Renal pelvis (tissue), 12 donors: ENCODE measurements around the gene USP25. TPM values are rescaled to one million over a fixed set of nuclear protein-coding genes. Genes with fewer than 3 reads are reported as not detected.
A peak's percentile ranks its signal among the peaks of the same experiment; 100 is the strongest.

Source experiments
- DNase-seq: peaks from one replicate; pipeline ENCODE4 v3.0.0-alpha.2; 2013
- long read RNA-seq, 16 experiments: transcript quantifications; one replicate each; lab custom pipeline, GENCODE V29; 2026
- polyA plus RNA-seq, 3 donors: library from polyadenylated mRNA; unstranded; fragments of 120-200 nt; gene quantifications; one replicate each; pipeline ENCODE4 v1.2.1, GENCODE V29; 2013; ENCODE audit not compliant: insufficient read length in 3 of 3

The USP25 gene, protein sequence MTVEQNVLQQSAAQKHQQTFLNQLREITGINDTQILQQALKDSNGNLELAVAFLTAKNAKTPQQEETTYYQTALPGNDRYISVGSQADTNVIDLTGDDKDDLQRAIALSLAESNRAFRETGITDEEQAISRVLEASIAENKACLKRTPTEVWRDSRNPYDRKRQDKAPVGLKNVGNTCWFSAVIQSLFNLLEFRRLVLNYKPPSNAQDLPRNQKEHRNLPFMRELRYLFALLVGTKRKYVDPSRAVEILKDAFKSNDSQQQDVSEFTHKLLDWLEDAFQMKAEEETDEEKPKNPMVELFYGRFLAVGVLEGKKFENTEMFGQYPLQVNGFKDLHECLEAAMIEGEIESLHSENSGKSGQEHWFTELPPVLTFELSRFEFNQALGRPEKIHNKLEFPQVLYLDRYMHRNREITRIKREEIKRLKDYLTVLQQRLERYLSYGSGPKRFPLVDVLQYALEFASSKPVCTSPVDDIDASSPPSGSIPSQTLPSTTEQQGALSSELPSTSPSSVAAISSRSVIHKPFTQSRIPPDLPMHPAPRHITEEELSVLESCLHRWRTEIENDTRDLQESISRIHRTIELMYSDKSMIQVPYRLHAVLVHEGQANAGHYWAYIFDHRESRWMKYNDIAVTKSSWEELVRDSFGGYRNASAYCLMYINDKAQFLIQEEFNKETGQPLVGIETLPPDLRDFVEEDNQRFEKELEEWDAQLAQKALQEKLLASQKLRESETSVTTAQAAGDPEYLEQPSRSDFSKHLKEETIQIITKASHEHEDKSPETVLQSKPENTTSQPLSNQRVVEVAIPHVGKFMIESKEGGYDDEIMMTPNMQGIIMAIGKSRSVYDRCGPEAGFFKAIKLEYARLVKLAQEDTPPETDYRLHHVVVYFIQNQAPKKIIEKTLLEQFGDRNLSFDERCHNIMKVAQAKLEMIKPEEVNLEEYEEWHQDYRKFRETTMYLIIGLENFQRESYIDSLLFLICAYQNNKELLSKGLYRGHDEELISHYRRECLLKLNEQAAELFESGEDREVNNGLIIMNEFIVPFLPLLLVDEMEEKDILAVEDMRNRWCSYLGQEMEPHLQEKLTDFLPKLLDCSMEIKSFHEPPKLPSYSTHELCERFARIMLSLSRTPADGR
- 10 to 100 TPM; 47.8 to 58.8 (median 47.9) TPM for polyA plus RNA-seq
- long read RNA-seq, donor 1, partial matches to known transcripts: 0 of 3 reads
- long read RNA-seq, donor 1, other reads (novel, unspliced or antisense): 0 of 3 reads
- long read RNA-seq, donor 2, partial matches to known transcripts: 16 of 20 reads
- long read RNA-seq, donor 2, other reads (novel, unspliced or antisense): 0 of 20 reads
- long read RNA-seq, donor 3, partial matches to known transcripts: 5 of 7 reads
- long read RNA-seq, donor 3, other reads (novel, unspliced or antisense): 0 of 7 reads
- long read RNA-seq, donor 4, partial matches to known transcripts: 5 of 7 reads
- long read RNA-seq, donor 4, other reads (novel, unspliced or antisense): 0 of 7 reads
- long read RNA-seq, donor 5, partial matches to known transcripts: 0 of 2 reads
- long read RNA-seq, donor 5, other reads (novel, unspliced or antisense): 0 of 2 reads
- long read RNA-seq, donor 6, full-length matches to known transcripts: 4 of 4 reads
- long read RNA-seq, donor 6, partial matches to known transcripts: 0 of 4 reads
- long read RNA-seq, donor 6, other reads (novel, unspliced or antisense): 0 of 4 reads
- long read RNA-seq, donor 7, partial matches to known transcripts: 5 of 6 reads
- long read RNA-seq, donor 7, other reads (novel, unspliced or antisense): 0 of 6 reads
- long read RNA-seq, donor 8, partial matches to known transcripts: 0 of 1 reads
- long read RNA-seq, donor 8, other reads (novel, unspliced or antisense): 0 of 1 reads
- long read RNA-seq, donor 9, partial matches to known transcripts: 19 of 20 reads
- long read RNA-seq, donor 9, other reads (novel, unspliced or antisense): 0 of 20 reads
- long read RNA-seq, donor 10, full-length matches to known transcripts: 6 of 6 reads
- long read RNA-seq, donor 10, partial matches to known transcripts: 0 of 6 reads
- long read RNA-seq, donor 10, other reads (novel, unspliced or antisense): 0 of 6 reads
- long read RNA-seq, donor 11, partial matches to known transcripts: 0 of 2 reads
- long read RNA-seq, donor 11, other reads (novel, unspliced or antisense): 0 of 2 reads
- long read RNA-seq, donor 12, partial matches to known transcripts: 12 of 19 reads
- long read RNA-seq, donor 12, other reads (novel, unspliced or antisense): 0 of 19 reads
- long read RNA-seq, donor 13, partial matches to known transcripts: 0 of 1 reads
- long read RNA-seq, donor 13, other reads (novel, unspliced or antisense): 0 of 1 reads
- long read RNA-seq, donor 14, partial matches to known transcripts: 19 of 21 reads
- long read RNA-seq, donor 14, other reads (novel, unspliced or antisense): 0 of 21 reads
- long read RNA-seq, donor 15, partial matches to known transcripts: 11 of 13 reads
- long read RNA-seq, donor 15, other reads (novel, unspliced or antisense): 0 of 13 reads
- long read RNA-seq, donor 16, partial matches to known transcripts: 24 of 26 reads
- long read RNA-seq, donor 16, other reads (novel, unspliced or antisense): 0 of 26 reads

DNA sequence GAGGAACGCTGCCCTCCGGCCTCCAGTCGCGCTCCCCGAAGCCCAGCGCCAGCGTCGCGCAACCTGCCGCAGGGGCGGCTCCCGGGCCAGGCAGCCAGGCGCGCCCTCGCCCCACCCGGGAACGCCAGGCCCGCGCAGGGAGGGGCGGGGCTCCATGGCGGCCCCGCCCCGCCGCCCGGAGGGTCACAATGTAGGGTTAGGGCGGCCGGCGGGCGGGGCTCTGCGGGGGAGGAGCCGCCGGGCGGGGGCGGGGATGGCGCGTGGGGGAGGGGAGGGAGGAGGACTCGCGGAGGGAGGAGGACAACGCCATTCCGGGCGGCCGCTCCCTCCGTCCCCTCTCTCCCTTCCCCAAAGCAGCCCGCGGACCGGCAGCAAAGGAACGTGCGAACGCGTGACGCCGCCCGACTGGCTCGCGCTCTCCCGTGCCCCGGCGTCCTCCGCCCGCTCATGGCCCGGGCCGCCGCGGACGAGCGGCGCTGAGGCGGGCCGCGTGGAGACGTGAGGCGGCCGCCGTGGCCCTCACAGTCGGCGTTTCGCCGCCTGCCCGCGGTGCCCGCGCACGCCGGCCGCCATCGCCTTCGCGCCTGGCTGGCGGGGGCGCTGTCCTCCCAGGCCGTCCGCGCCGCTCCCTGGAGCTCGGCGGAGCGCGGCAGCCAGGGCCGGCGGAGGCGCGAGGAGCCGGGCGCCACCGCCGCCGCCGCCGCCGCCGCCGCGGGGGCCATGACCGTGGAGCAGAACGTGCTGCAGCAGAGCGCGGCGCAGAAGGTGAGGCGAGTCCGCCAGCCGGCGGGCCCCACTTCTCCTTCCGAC is at the start of gene USP25:
Gene USP25 (plus strand): TSS at position 309 of the 810 bp plus-strand sequence. CDS start 412 bp downstream, at position 721.
- DNase-seq: peak; percentile 70

DNA sequence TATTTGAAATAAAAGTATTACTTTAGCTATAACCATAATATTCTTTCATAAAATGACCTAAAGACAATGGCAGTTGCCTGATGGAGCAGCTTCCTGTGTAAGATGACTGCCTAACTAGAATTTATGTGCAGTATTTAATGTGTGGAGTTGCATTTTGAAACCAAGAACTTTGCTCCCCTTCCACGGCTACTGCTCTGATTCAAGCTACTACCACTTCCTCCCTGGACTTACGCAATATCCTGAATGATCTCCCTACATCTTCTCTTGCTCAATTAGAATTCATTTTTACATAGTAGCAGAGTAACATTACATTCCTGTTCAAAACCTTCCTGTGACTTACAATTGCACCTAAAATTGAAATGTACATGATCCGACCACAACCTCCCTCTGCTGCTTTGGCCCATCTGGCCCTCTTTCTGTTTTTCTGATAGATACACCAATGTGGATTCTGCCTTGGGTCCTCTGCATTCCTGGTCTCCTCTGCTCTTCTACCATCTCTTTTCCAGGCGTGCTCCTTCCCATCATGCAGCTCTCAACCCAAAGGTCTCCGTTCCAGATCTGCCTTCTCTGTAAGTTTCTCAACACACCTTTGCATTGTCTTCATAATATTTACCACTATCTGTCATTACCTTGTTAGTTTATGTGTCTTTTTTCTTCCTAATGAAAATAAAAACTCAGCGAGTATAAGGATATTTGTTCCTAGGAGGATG is 47.4 kb upstream of the USP25 start:
- no peak for DNase-seq

DNA sequence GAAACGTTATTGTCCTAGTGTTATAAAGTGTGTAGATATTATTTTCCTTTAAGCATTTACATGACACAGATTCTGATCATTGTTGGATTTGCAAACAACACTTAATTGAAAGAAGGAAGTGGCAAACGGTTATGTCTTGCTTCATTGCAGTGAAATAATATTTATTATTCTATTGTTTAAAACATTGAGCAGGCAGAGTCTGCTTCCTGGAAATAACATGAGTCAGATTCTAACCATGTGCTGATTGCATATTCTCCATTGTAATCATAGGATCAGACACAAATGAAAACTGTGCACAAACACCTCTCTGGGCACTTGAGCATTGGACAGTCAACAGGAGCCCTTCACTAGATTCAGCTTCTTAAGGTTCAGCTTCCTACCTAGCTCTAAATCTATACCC is 46.8 kb upstream of the USP25 start:
- DNase-seq: no peak

DNA sequence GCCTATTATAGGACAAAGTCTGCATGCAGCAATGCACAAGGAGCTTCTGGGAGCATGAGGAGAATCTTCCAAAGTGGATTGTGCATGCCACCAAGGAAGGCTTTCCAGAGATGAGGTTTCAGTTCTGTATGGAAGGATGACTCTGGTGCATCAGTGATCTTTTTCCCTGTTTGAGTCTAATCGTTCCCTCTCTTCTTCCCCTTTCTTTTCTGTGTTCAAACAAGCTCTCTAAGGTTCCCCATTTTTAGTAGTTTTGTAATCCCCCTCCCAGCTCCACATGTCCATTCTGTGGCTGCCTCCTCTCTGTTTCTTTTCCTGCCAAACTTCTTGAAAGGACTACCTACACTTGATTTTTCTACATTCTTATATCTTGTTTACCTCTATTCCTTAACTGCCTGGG is 43.3 kb upstream of the USP25 start:
- DNase-seq: no peak

DNA sequence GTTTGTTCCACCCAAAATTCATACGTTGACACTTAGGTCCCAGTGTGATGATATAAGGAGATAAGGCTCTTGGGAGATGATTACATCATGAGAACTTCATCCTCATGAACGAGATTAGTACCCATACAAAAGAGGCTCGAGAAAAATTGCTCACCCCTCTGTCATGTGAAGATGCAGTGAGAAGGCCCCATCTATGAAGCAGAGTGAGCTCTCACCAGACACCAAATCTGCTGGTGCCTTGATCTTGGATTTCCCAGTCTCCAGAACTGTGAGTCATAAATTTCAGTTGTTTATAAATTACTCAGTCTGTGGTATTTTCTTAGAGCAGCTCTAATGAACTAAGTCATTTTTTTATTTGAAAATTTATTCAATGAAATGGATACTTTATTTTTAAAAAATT is 42.6 kb upstream of the USP25 start:
- no peak for DNase-seq

DNA sequence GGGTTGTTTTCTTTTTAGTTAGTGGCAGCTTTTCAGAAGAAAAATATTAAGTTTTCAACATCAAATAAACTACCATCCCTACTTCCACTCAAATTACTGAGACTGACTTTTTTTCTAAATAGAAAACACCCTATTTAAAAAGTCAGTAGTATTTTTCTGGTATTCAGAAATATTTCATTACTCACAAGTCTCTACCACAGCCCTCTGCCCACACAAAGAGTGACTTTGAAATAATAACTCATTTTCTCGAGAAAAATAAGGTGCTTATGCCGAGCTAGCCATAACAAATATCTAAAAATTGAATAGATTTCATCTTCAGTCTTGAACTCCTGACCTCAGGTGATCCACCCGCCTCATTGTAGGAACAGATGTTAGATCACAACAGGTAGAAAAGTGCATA is 41.8 kb upstream of the USP25 start:
- no peak for DNase-seq

DNA sequence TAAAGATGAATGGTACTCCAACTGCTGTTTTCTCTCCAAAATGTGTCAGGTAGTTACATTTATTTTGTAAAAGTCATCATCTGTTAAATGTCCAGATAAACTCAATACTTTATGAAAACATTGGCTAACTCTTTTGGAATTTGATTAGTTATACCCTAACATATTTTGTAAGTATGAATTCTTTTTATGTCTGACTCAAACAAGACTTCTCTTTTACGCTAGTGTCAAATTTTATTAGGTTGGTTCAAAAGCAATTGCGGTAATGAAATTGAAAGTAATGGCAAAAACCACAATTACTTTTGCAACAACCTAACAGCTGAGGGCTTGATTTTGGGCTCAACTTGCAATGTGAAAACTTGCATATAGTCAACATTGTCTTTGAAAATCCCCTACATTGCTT is 41.0 kb upstream of the USP25 start:
- no peak for DNase-seq

DNA sequence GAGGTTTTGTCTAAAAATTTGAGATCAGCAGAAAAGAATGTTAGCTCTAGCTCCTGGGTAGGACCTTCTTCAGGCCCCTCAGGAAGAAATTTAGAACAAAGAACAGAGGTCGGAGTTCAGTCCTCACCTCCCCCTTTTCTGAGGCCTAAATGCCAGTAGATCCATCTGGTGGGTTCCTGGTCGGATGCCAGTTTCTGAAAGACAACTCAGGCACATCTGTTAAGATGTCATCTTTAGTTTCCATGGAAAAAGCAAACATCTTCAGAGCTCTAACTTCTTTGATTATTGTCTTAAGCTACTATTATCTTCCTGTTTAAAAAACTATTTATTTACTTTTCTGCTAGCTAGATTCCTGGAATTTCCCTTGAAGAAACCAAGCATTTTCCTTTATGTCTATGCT is 37.1 kb upstream of the USP25 start:
- no peak for DNase-seq

DNA sequence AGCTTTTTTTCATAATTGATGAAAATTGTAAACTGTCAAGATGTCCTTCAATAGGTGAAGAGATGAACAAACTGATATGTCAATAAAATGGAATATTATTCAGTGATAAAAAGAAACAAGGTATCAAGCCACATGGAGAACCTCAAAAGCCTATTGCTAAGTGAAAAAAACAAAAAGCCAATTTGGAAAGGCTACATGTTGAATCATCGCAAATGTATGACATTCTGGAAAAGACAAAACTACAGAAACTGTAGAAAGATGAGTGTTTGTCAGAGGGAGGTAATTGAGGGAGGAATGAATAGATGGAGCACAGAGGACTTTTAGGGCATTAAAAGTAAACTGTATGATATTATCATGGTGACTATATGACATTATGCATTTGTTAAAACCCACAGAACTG is 34.5 kb upstream of the USP25 start:
- no peak for DNase-seq

DNA sequence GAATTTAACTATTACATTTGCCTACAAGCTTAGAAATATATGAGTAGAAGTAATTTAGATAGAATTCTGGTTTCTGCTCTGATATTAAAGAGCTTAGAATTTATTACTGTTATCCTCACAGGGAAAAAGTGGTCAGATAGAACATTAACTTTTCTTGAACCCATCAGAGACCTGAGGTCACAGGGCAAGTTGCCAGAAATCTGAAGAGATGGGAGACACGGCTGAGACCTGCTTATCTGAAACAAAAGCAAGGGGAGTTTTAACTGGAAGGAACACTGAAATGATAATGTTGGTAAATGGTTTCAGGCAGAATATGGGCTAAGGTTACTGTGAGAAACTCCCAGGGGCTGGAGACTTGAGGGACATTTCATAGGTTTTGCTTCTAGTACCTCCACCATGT is 28.0 kb upstream of the USP25 start:
- DNase-seq: no peak

DNA sequence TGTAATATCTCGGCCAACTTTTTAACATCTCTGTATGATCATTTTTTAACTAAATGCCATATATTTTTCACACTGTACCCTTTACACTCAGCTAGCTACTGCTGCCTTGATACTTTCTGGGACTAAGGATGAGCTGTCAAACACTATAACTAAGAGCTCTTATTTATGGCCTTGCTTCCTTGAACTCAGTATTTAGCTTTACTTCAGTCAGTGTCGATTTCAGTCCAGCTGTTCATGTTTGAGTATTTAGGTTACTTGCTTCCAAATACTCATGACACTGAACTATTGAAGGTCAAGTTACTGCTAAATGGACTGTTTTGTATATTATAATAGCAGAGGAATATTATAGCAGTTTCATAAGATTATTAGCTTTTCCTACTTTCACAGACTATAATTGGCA is 25.9 kb upstream of the USP25 start:
- no peak for DNase-seq

DNA sequence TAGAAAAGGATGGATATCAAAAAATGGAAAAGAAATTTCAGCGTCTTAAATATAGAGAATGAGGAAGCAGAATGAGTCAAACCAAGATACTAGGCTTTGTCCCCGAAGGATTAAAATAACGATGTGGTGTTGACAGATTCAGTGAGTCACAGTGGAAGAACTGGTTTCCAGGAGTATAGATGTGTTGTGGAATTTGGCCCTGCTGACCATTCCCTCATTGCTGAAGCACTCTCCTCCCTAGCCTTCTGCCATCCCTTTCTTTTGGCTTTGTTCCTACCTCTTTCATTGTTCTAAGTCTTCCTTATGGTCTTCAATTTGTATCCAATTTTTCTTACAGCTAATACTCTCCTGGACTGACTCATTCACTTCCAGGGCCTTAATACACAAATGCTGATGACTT is 23.1 kb upstream of the USP25 start:
- no peak for DNase-seq

DNA sequence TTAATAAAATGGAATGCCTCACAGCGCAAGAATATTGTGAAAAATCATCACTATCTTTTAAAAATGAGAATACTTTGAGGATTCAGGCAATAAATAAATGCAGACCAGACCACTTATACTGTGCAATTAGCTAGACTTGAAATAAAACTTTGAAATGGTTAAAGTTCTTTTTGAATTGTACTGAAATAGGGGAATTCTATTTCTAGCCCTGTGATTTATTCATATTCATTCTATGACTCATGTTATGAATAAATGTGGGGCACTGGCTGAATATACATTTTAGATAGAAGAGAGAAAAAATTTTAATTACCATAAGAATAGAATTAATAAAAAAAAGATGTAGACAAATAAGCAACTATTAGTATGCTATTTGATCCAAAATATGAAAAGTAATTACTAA is 16.4 kb upstream of the USP25 start:
- no peak for DNase-seq

DNA sequence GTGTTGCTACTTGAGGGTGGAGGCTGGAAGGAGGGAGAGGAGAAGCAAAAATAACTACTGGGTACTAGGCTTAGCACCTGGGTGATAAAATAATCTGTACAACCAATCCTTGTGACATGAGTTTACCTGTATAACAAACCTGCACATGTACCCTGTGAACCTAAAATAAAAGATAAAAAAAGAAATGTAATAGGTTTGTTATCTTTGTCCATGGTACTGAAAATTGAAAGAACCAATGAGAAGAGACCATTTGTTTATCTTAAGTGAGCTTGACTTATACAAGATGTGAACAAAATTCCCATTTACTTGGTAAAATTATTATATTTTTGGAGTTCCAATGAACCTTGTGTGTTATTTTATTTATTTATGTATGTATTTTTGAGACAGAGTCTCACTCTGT is 11.1 kb upstream of the USP25 start:
- no peak for DNase-seq

DNA sequence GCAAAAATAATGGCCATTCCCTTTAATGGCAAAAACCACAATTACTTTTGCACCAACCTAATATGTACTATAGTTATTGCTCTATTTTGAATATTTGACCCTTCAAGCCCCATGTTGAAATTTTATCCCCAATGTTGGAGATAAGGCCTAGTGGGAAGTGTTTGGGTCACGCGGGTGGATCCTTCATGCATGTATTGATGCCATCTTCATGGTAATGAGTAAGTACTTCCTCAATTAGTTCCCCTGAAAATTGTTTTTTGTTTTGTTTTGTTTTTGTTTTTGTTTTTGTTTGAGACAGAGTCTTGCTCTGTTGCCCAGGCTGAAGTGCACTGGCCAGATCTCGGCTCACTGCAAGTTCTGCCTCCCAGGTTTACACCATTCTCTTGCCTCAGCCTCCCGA is 9.8 kb upstream of the USP25 start:
- DNase-seq: no peak

DNA sequence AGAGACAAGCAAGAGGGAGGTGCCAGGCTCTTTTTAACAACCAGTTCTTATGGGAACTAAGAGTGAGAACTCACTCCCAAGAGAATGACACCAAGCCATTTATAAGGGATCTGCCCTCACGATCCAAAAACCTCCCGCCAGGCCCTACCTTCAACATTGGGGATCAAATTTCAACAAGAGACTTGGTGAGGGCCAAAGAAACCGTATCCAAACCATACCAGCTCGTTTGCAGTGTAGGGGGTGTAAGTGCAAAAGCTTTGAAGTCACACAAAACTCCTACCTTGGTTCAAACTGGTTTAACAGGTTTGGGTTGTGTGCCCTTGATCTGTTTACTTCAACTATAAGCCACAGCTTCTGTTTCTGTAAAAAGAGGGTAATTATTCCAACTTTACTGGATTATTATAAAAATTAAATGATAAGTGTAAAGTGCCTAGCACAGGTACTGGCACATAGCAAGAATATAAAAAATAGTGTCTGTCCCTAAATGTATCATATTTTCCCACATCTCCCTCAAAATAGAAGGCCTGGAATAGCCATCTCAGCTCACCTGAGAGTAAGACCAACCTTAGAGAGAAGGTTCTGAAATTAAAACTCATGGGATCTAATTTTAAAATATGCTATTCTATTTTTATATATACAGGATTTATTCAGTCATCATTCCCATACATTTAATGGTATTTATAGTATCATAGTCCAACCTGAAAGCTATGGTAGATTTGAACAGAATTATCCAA is 7.0 kb upstream of the USP25 start:
- DNase-seq: no peak

DNA sequence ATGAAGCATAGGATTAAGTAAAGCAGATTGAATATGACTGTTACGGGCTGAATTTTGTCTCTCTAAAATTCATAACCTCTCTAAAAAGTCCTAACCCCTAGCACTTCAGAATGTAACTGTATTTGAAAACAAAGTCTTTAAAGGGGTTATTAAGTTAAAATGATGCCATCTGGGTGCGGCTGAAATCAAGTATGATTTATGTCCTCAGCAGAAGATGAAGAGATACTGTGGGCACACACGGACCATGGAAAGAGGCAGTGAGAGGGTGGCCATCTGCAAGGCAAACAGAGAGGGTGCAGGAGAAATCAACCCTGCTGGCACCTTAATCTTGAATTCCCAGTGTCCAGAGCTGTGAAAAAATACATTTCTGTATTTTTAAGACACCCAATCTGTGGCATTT is 3.8 kb upstream of the USP25 start:
- no peak for DNase-seq
